ENCODE data around the gene ERRFI1.
"Not testable (repeated sequence)": the region's sequence is repeated elsewhere in the genome, so short reads cannot be mapped to it uniquely, and the experiment has no call there.

The ERRFI1 gene

DNA sequence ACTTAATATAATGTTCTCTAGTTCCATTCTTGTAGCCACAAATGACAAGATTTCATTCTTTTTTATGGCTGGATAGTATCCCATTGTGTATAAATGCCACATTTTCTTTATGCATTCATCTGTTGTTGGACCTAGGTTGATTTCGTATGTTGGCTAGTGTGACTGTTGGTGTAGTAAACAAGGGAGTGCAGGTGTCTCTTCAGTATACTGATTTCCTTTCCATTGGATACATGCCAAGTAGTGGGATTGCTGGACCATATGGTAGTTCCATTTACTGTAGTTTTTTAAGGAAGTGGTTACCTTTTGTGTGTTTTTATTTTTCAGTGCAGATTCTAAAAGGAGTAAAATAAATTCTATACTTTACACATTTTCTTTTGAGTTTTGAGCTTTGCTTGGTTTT is 58.9 kb downstream of the ERRFI1 start:
- no peak for DNase-seq (ENCODE audit: low spot score)

DNA sequence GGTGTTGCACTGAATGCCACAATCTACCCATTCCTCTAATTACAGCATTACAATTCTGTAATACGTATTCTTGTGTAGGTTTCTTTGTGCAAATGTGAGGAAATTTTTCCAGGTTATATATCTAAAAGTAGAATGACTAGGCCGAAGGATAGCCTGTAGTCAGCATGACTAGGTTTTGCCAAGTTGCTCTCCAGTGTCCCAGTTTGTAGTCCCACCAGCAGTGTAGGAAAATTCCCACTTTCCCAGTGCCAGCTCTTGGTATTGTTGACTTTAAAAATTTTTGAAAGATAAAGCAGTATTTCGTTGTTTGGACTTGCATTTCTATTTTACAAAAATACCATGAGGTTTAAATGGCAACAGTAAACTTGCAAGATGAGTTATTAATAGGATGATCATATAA is 61.6 kb downstream of the ERRFI1 start:
- DNase-seq (ENCODE audit: low spot score), result no peak

DNA sequence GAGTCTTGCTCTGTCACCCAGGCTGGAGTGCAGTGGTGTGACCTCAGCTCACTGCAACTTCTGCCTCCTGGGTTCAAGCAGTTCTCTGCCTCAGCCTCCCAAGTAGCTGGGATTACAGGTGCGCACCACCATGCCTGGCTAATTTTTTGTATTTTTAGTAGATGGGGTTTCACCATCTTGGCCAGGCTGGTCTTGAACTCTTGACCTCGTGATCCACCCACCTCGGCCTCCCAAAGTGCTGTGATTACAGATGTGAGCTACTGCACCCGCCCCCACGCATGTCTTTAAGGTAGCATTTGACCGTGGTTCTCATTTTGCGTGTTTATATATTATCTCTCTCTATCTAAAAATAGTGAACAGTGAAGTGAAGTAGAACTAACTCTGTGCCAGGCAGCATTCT is 62.3 kb downstream of the ERRFI1 start:
- DNase-seq (ENCODE audit: low spot score), result not testable (repeated sequence)

DNA sequence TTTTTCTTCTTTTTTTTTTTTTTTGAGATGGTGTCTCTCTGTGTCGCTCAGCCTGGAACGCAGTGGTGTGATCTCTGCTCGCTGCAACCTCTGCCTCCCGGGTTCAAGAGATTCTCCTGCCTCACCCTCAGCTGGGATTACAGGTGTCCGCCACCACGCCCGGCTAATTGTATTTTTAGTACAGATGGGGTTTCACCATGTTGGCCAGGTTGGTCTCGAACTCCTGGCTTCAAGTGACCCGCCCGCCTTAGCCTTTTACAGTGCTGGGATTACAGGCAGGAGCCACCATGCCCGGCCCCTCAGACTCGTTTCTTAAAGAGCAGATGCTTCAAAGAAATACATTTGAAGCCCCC is 62.8 kb downstream of the ERRFI1 start:
- not testable (repeated sequence) for DNase-seq (ENCODE audit: low spot score)

DNA sequence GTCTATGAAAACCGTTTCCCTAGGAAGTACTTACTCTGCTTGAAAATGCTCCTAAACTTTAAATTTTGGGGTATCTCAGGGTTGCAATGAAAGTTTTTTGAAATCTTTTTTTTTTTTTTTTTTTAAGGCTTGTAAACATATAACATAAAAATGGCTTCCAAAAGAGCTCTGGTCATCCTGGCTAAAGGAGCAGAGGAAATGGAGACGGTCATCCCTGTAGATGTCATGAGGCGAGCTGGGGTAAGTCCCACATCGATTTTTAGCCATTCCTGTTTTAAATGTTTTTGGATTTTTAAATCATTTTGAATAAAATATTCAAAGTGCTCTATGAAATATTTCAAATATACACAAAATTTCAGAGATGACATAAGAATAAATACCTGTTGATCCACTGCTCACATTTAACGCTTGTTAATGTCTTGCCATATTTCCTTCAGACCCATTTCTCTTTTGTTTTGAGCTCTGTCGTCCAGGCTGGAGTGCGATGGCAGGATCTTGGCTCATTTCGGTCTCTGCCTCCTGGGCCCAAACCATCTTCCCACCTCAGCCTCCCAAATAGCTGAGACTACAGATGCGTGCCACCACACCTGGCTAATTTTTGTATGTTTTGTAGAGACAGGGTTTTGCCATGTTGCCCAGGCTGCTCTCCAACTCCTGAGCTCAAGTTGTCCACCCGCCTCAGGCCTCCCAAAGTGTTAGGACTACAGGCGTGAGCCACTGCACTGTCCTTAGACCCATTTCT is 63.3 kb downstream of the ERRFI1 start:
- no peak for DNase-seq (ENCODE audit: low spot score)

DNA sequence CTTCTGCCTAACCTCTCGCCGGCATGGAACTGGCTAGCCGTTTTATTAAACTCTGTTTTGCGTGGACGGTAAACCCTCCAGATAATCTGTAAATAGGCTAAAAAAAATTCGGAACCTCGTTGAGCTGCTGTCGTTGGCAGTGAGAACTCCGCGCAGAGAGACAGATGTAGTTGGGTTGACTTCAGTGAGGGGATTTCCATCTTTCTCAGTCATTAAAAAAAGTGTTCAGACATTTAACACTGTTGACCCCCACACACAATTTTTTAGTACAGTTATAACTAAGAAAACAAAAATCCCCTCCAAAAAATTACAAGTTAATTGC is 64.1 kb downstream of the ERRFI1 start:
- DNase-seq (ENCODE audit: low spot score), result no peak
